ENCODE results near the gene SPRYD3. TPM values are rescaled to one million over a fixed set of nuclear protein-coding genes. Genes with fewer than 3 reads are reported as not detected.
A peak's percentile ranks its signal among the peaks of the same experiment; 100 is the strongest.

SPRYD3 gene
- total and polyA plus RNA-seq, 11 donors, result 26.0 to 94.7 (median 48.5) TPM

- Histone ChIP-seq H3K9me3 (no peaks in the 10 kb centered on the region), H3K4me3 (no peak within 1 kb of the TSS), H3K36me3 (peaks cover 0 to 26% (median 10%) of the 10 kb centered on the region in 9 donors), H3K27ac (peak within 1 kb of the TSS in 1 of 12 donors; percentile 69), H3K4me1 (peaks cover 2 to 42% (median 22%) of the 10 kb centered on the region in 12 donors), H3K27me3 (no peaks in the 10 kb centered on the region)
- DNase-seq, result no peak
- no peak for ATAC-seq
- TF ChIP-seq POLR2A (IDR thresholded peaks at IDR 0.05), result no peak
- intact Hi-C loops (cut with DNase I), result no loop called here
- WGBS, 4 donors, result 85 to 92% (median 88%) methylated on average over 16 to 23 of the region's 23 CpGs
Measured at GRCh38 chr12:53102883-53103807, 24.0 kb upstream of the SPRYD3 start, which contains the start of gene SOAT2. Gene SOAT2, plus strand, starts transcription at chr12:53103486. Its CDS starts 92 bp downstream, at chr12:53103578.

GRCh38 chr12:53101931-53102781, 23.0 kb upstream of the SPRYD3 start:
- Histone ChIP-seq H3K27ac (peak overlapping the region in 1 of 12 donors; percentile 69), H3K4me3 (no peak overlapping the region), H3K27me3 (no peaks in the 10 kb centered on the region), H3K36me3 (peaks cover 0 to 26% (median 10%) of the 10 kb centered on the region in 9 donors), H3K9me3 (no peaks in the 10 kb centered on the region), H3K4me1 (peaks cover 3 to 52% (median 23%) of the 10 kb centered on the region in 12 donors)
- ATAC-seq (no peak), DNase-seq (no peak)
- intact Hi-C loops (cut with DNase I), result no loop called here
- no peak for TF ChIP-seq POLR2A (IDR thresholded peaks at IDR 0.05)
- TF ChIP-seq, protein P1, sequence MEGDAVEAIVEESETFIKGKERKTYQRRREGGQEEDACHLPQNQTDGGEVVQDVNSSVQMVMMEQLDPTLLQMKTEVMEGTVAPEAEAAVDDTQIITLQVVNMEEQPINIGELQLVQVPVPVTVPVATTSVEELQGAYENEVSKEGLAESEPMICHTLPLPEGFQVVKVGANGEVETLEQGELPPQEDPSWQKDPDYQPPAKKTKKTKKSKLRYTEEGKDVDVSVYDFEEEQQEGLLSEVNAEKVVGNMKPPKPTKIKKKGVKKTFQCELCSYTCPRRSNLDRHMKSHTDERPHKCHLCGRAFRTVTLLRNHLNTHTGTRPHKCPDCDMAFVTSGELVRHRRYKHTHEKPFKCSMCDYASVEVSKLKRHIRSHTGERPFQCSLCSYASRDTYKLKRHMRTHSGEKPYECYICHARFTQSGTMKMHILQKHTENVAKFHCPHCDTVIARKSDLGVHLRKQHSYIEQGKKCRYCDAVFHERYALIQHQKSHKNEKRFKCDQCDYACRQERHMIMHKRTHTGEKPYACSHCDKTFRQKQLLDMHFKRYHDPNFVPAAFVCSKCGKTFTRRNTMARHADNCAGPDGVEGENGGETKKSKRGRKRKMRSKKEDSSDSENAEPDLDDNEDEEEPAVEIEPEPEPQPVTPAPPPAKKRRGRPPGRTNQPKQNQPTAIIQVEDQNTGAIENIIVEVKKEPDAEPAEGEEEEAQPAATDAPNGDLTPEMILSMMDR (IDR thresholded peaks at IDR 0.05), result no peak
- WGBS, 4 donors, result 87 to 91% (median 90%) methylated on average over 12 of the region's 12 CpGs

DNA sequence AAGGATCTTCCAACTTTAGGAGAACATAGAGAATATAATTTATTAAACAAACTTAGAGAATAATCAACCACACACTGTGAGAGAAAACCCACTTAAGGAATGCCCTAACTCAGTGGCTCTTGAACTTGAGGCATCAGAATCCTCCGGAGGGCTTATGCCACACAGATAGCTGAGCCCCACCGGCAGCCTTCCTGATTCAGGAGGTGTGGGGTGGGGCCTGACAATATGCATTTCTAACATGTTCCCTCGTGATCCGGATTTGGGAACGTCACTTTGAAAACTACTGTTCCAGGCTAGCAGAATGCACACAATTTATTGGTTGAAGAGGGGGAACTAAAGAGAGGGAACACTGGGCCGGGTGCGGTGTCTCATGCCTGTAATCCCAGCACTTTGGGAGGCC, 22.1 kb upstream of the SPRYD3 start:
- intact Hi-C loops (cut with DNase I), result no loop called here
- no peak for ATAC-seq
- Histone ChIP-seq H3K27me3 (no peaks in the 10 kb centered on the region), H3K27ac (no peak overlapping the region), H3K36me3 (peaks cover 0 to 26% (median 10%) of the 10 kb centered on the region in 9 donors), H3K9me3 (no peaks in the 10 kb centered on the region), H3K4me3 (no peak overlapping the region), H3K4me1 (peaks cover 3 to 60% (median 30%) of the 10 kb centered on the region in 12 donors)
- TF ChIP-seq POLR2A (IDR thresholded peaks at IDR 0.05), result no peak
- TF ChIP-seq, protein P1 (IDR thresholded peaks at IDR 0.05), result no peak
- no peak for DNase-seq
- 81 to 88% (median 85%) methylated on average over 7 of the region's 7 CpGs for WGBS, 4 donors

- DNase-seq (no peak), ATAC-seq (no peak)
- TF ChIP-seq POLR2A (IDR thresholded peaks at IDR 0.05), result no peak
- TF ChIP-seq, protein P1 (IDR thresholded peaks at IDR 0.05), result no peak
- 85 to 94% (median 88%) methylated on average over 11 to 13 of the region's 13 CpGs for WGBS, 4 donors
- no peaks in the 10 kb centered on the region for H3K9me3 ChIP-seq
- H3K4me1 ChIP-seq, result peaks cover 3 to 66% (median 34%) of the 10 kb centered on the region in 12 donors
- H3K27me3 ChIP-seq, result no peaks in the 10 kb centered on the region
- intact Hi-C loops (cut with DNase I), result no loop called here
- peaks cover 0 to 26% (median 10%) of the 10 kb centered on the region in 9 donors for H3K36me3 ChIP-seq
- no peak overlapping the region for H3K4me3 ChIP-seq
- H3K27ac ChIP-seq, result no peak overlapping the region
Measured at GRCh38 chr12:53100466-53101151, 21.4 kb upstream of the SPRYD3 start.

All from heart left ventricle (tissue), 16 donors.